Liver (tissue), 9 donors: ENCODE results near the gene VWA3B. TPM values are rescaled to one million over a fixed set of nuclear protein-coding genes. Genes with fewer than 3 reads are reported as not detected.

ENCODE experiments used
- DNase-seq: peaks from one replicate; pipeline ENCODE4 v3.0.0-alpha.2; 2017; ENCODE audit warnings: low spot score
- H3K27ac ChIP-seq, 2 donors: one replicate each; pipeline ENCODE4 v1.7.0; 2013; ENCODE audit warnings: inconsistent platforms in 2 of 2, low read length in 2 of 2, control low read depth in 1 of 2, low read depth in 1 of 2, mild to moderate bottlenecking in 1 of 2
- H3K27me3 ChIP-seq, 4 donors: one replicate each; pipeline versions ENCODE4 v1.6.1 to v1.7.0; 2013; ENCODE audit warnings: low read length in 3 of 4, inconsistent platforms in 1 of 4, mild to moderate bottlenecking in 1 of 4, moderate library complexity in 1 of 4; ENCODE audit not compliant: control insufficient read depth in 4 of 4, insufficient read depth in 4 of 4
- H3K36me3 ChIP-seq, 4 donors: one replicate each; pipeline versions ENCODE4 v1.6.1 to v1.7.0; 2013; ENCODE audit warnings: low read length in 3 of 4, mild to moderate bottlenecking in 3 of 4, low read depth in 1 of 4, moderate library complexity in 1 of 4; ENCODE audit not compliant: control insufficient read depth in 4 of 4, insufficient read depth in 3 of 4
- H3K4me1 ChIP-seq, 4 donors: one replicate each; pipeline versions ENCODE4 v1.6.1 to v1.7.0; 2013; ENCODE audit warnings: low read length in 3 of 4, mild to moderate bottlenecking in 3 of 4, moderate library complexity in 1 of 4; ENCODE audit not compliant: control insufficient read depth in 4 of 4, insufficient read depth in 4 of 4
- H3K4me3 ChIP-seq, 3 donors: one replicate each; pipeline versions ENCODE4 v1.6.1 to v1.7.0; 2013; ENCODE audit warnings: low read length in 3 of 3, control low read depth in 1 of 3, low read depth in 1 of 3, mild to moderate bottlenecking in 1 of 3
- H3K9ac ChIP-seq, 2 donors: one replicate each; pipeline ENCODE4 v1.7.0; 2013; ENCODE audit warnings: low read length in 2 of 2, mild to moderate bottlenecking in 2 of 2, moderate library complexity in 2 of 2, control low read depth in 1 of 2, low read depth in 1 of 2
- H3K9me3 ChIP-seq, 4 donors: one replicate each; pipeline versions ENCODE4 v1.6.1 to v1.7.0; 2013; ENCODE audit warnings: low read length in 3 of 4; ENCODE audit not compliant: control insufficient read depth in 4 of 4
- CTCF ChIP-seq: fragments of 150-350 bp; IDR thresholded peaks from 2 replicates; pipeline ENCODE4 v1.5.1; 2017; ENCODE audit warnings: improper control_type of control experiment, low read depth, low read length; ENCODE audit not compliant: missing input control
- EGR1 ChIP-seq, 2 donors: IDR thresholded peaks; 2 replicates each; pipeline ENCODE4 v1.6.1; 2016 to 2018; ENCODE audit warnings: antibody characterized with exemption in 2 of 2, low read depth in 2 of 2
- FOXA1 ChIP-seq: IDR thresholded peaks from 2 replicates; pipeline ENCODE4 v1.6.1; 2016; ENCODE audit warnings: antibody characterized with exemption
- GABPA ChIP-seq, 2 donors: IDR thresholded peaks in 1 of 2; conservative IDR thresholded peaks in 1 of 2; 2 replicates each; pipeline ENCODE4 v1.6.1; 2016; ENCODE audit warnings: antibody characterized with exemption in 2 of 2, mild to moderate bottlenecking in 1 of 2, moderate library complexity in 1 of 2
- HNF4A ChIP-seq, 2 donors: conservative IDR thresholded peaks; 2 replicates each; pipeline ENCODE4 v1.6.1; 2016; ENCODE audit warnings: antibody characterized with exemption in 2 of 2, mild to moderate bottlenecking in 2 of 2
- HNF4G ChIP-seq: IDR thresholded peaks from 2 replicates; pipeline ENCODE4 v1.6.1; 2016; ENCODE audit warnings: antibody characterized with exemption
- RAD21 ChIP-seq, 2 donors: IDR thresholded peaks; 2 replicates each; pipeline ENCODE4 v1.6.1; 2016; ENCODE audit warnings: antibody characterized with exemption in 2 of 2, mild to moderate bottlenecking in 2 of 2
- RXRA ChIP-seq, 2 donors: IDR thresholded peaks; 2 replicates each; pipeline ENCODE4 v1.6.1; 2017 to 2018; ENCODE audit warnings: antibody characterized with exemption in 2 of 2, mild to moderate bottlenecking in 1 of 2
- SP1 ChIP-seq: IDR thresholded peaks from 2 replicates; pipeline ENCODE4 v1.6.1; 2018; ENCODE audit warnings: antibody characterized with exemption, mild to moderate bottlenecking
- TAF1 ChIP-seq: conservative IDR thresholded peaks from 2 replicates; pipeline ENCODE4 v1.6.1; 2016; ENCODE audit warnings: antibody characterized with exemption, mild to moderate bottlenecking
- YY1 ChIP-seq: IDR thresholded peaks from 2 replicates; pipeline ENCODE4 v1.6.1; 2016; ENCODE audit warnings: antibody characterized with exemption, mild to moderate bottlenecking
- WGBS: extraction: QIAGEN DNeasy Blood & Tissue Kit; methylation state at CpG from one replicate; pipeline ENCODE4 v1.1.7; 2013; 5-methylcytosine and 5-hydroxymethylcytosine counted together
- polyA plus RNA-seq, 2 donors: library from polyadenylated mRNA; stranded (reverse) in 1 of 2; unstranded in 1 of 2; fragments of 200-250 nt in 1 of 2; fragments of >200 nt in 1 of 2; fragmentation: Nextera tagmentation in 1 of 2; extraction: Ambion mirVana in 1 of 2; gene quantifications; one replicate each; pipeline versions ENCODE4 v1.2.1 to v1.2.3, GENCODE V29; 2013 to 2015
- total RNA-seq, 2 donors: library from RNA; depleted of rRNA; stranded (reverse); fragments of >200 nt; gene quantifications; one replicate each; pipeline ENCODE4 v1.2.3, GENCODE V29; 2014
- TF ChIP-seq, protein P1 (sequence below): IDR thresholded peaks from 2 replicates; pipeline ENCODE4 v1.6.1; 2016; ENCODE audit warnings: antibody characterized with exemption
- TF ChIP-seq, protein P2 (sequence below): IDR thresholded peaks from 2 replicates; pipeline ENCODE4 v1.6.1; 2016; ENCODE audit warnings: antibody characterized with exemption, mild to moderate bottlenecking
- TF ChIP-seq, protein P3 (sequence below): IDR thresholded peaks from 2 replicates; pipeline ENCODE4 v1.6.1; 2016; ENCODE audit warnings: antibody characterized with exemption
- TF ChIP-seq, protein P4 (sequence below): IDR thresholded peaks from 2 replicates; pipeline ENCODE4 v1.6.1; 2016; ENCODE audit warnings: antibody characterized with exemption
- donor health status: healthy.
- donor health status: healthy.
- donor health status: healthy.
- donor health status: healthy.
- donor health status: healthy.

VWA3B gene
- total and polyA plus RNA-seq, 4 donors: 0.08 TPM; not detected in 3

DNA sequence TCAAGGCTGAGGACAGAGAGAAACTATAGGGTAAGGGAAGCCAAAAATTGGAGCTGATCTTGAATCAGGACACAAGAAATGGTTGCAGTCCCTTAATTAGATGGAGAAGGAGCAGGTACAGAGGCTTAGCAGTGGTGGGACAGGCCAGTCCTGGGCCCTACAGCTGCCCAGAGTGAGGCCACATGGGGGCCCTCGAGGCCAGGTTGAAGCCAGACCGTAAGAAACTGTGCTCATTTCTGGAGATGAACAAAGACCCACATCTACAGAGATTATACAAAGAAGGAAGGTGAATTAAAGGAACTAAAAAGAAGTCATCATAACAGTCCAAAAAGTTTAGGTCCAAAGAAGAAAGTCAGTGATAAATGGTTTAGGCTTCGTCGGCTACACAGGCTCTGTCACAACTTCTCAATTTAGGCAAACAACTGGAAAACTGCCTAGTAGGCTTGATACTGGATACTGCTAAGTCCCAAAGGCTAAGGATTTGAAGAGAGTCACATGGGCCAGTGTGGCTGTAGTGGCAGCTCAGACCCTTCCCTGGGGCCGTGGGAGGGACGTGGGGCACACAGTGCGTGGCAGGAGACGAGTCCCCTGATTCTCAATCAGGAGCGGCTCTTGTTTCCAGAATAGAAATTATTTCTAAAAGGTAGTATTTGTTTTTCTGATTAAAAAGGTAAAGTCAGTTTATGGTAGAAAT lies 208.9 kb downstream of the VWA3B start:
- H3K9me3 ChIP-seq: no peaks in the 10 kb centered on the region
- H3K9ac ChIP-seq: no peak overlapping the region
- peaks cover 12 to 28% (median 20%) of the 10 kb centered on the region in 4 donors for H3K4me1 ChIP-seq
- H3K36me3 ChIP-seq: no peaks in the 10 kb centered on the region
- DNase-seq: no peak
- H3K27ac ChIP-seq: peak overlapping the region; percentile 89 to 97
- peak; percentile 31 to 43 for TF ChIP-seq HNF4A (conservative IDR thresholded peaks at IDR 0.05)
- TF ChIP-seq CTCF: no peak
- TF ChIP-seq, protein P1, sequence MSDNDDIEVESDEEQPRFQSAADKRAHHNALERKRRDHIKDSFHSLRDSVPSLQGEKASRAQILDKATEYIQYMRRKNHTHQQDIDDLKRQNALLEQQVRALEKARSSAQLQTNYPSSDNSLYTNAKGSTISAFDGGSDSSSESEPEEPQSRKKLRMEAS: no peak
- TF ChIP-seq TAF1: no peak
- no peak for TF ChIP-seq YY1
- peak; percentile 64 for TF ChIP-seq SP1
- TF ChIP-seq, protein P2, sequence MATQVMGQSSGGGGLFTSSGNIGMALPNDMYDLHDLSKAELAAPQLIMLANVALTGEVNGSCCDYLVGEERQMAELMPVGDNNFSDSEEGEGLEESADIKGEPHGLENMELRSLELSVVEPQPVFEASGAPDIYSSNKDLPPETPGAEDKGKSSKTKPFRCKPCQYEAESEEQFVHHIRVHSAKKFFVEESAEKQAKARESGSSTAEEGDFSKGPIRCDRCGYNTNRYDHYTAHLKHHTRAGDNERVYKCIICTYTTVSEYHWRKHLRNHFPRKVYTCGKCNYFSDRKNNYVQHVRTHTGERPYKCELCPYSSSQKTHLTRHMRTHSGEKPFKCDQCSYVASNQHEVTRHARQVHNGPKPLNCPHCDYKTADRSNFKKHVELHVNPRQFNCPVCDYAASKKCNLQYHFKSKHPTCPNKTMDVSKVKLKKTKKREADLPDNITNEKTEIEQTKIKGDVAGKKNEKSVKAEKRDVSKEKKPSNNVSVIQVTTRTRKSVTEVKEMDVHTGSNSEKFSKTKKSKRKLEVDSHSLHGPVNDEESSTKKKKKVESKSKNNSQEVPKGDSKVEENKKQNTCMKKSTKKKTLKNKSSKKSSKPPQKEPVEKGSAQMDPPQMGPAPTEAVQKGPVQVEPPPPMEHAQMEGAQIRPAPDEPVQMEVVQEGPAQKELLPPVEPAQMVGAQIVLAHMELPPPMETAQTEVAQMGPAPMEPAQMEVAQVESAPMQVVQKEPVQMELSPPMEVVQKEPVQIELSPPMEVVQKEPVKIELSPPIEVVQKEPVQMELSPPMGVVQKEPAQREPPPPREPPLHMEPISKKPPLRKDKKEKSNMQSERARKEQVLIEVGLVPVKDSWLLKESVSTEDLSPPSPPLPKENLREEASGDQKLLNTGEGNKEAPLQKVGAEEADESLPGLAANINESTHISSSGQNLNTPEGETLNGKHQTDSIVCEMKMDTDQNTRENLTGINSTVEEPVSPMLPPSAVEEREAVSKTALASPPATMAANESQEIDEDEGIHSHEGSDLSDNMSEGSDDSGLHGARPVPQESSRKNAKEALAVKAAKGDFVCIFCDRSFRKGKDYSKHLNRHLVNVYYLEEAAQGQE: no peak
- no peak for TF ChIP-seq GABPA (IDR thresholded peaks at IDR 0.05 in 1 of 2, conservative IDR thresholded peaks at IDR 0.05 in 1 of 2)
- TF ChIP-seq HNF4G: no peak
- TF ChIP-seq RAD21 (IDR thresholded peaks at IDR 0.05): no peak
- TF ChIP-seq, protein P3, sequence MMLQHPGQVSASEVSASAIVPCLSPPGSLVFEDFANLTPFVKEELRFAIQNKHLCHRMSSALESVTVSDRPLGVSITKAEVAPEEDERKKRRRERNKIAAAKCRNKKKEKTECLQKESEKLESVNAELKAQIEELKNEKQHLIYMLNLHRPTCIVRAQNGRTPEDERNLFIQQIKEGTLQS: no peak
- TF ChIP-seq, protein P4, sequence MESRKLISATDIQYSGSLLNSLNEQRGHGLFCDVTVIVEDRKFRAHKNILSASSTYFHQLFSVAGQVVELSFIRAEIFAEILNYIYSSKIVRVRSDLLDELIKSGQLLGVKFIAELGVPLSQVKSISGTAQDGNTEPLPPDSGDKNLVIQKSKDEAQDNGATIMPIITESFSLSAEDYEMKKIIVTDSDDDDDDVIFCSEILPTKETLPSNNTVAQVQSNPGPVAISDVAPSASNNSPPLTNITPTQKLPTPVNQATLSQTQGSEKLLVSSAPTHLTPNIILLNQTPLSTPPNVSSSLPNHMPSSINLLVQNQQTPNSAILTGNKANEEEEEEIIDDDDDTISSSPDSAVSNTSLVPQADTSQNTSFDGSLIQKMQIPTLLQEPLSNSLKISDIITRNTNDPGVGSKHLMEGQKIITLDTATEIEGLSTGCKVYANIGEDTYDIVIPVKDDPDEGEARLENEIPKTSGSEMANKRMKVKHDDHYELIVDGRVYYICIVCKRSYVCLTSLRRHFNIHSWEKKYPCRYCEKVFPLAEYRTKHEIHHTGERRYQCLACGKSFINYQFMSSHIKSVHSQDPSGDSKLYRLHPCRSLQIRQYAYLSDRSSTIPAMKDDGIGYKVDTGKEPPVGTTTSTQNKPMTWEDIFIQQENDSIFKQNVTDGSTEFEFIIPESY: no peak
- 47% methylated on average over 9 of the region's 9 CpGs for WGBS
- no peak overlapping the region for H3K4me3 ChIP-seq
- no peaks in the 10 kb centered on the region for H3K27me3 ChIP-seq

DNA sequence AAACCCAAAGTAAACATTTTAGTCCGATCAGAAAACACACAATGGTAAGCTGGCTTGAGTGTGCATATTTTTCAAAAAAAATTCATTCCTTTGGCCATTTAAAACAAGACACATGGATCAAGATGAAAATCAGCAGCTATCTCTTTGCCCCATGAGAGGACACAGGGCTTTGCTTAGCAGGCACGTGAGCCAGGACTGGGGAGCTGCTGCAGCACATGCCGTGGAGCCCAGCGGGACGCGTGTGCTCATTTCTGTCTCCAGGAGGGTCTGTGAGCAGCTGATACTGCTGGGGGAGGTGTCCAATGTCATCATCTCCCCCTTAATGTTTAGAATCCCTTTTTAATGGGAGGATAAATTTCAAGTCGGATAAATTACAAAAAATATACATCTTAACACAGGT lies 209.5 kb downstream of the VWA3B start:
- TF ChIP-seq GABPA (IDR thresholded peaks at IDR 0.05 in 1 of 2, conservative IDR thresholded peaks at IDR 0.05 in 1 of 2) (no peak), YY1 (peak; percentile 45), EGR1 (IDR thresholded peaks at IDR 0.05; ENCODE audit: low read depth in 2 of 2) (no peak), HNF4A (conservative IDR thresholded peaks at IDR 0.05) (peak in 1 of 2 donors; percentile 6), HNF4G (no peak), SP1 (no peak), RXRA (IDR thresholded peaks at IDR 0.05) (no peak), FOXA1 (no peak)
- TF ChIP-seq, protein P4: no peak
- TF ChIP-seq, protein P1: peak; percentile 65
- Histone ChIP-seq H3K9me3 (no peaks in the 10 kb centered on the region), H3K4me3 (no peak overlapping the region), H3K36me3 (no peaks in the 10 kb centered on the region), H3K27ac (peak overlapping the region; percentile 89 to 97), H3K9ac (no peak overlapping the region), H3K4me1 (peaks cover 12 to 28% (median 20%) of the 10 kb centered on the region in 4 donors), H3K27me3 (no peaks in the 10 kb centered on the region)
- no peak for DNase-seq
- WGBS: 43% methylated on average over 7 of the region's 7 CpGs
